IPS-15b (cell line): Measurements from ENCODE around the gene LGR4.

Source experiments
- H3K27me3 ChIP-seq: one replicate; pipeline ENCODE4 v1.6.1; 2013; ENCODE audit warnings: low read length; ENCODE audit not compliant: control insufficient read depth, insufficient read depth
- H3K36me3 ChIP-seq: one replicate; pipeline ENCODE4 v1.6.1; 2013; ENCODE audit warnings: low read length; ENCODE audit not compliant: control insufficient read depth, insufficient read depth
- H3K4me1 ChIP-seq: one replicate; pipeline ENCODE4 v1.6.1; 2013; ENCODE audit warnings: mild to moderate bottlenecking, low read length; ENCODE audit not compliant: control insufficient read depth, insufficient read depth
- H3K4me3 ChIP-seq: one replicate; pipeline ENCODE4 v1.5.1; 2013; ENCODE audit warnings: low read depth, low read length
- H3K9ac ChIP-seq: one replicate; pipeline ENCODE4 v1.6.1; 2013; ENCODE audit warnings: low read depth, mild to moderate bottlenecking, low read length
- H3K9me3 ChIP-seq: one replicate; pipeline ENCODE4 v1.6.1; 2013; ENCODE audit warnings: mild to moderate bottlenecking, low read length; ENCODE audit not compliant: control insufficient read depth, insufficient read depth

Gene LGR4

DNA sequence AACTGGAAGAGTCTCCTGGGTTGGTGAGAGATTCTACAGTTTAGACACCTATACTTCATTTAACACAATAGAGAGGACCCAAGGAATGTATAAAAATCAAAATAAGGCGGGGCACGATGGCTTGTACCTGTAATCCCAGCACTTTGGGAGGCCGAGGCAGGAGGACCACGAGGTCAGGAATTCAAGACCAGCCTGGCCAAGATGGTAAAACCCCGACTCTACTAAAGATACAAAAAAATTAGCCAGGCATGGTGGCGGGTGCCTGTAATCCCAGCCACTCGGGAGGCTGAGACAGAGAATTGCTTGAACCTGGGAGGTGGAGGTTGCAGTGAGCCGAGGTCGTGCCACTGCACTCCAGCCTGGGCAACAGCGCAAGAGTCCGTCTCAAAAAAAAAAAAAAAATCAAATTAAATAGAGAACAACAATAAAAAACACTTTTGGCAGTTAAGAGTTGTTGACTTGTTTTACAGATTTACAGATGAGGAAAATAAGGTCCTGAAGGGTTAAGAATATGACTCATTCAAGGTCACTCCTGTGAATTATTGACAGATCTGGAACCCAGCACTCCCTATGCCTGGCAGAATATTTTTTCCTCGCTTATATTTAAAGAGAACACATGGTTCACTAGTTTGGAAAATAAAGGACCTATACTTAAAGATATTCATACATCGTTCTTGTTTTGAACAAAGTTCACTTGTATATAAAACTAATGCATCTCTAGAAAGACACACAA, 5.2 kb downstream of the LGR4 start:
- Histone ChIP-seq H3K36me3 (no peaks in the 10 kb centered on the region), H3K9me3 (no peaks in the 10 kb centered on the region), H3K27me3 (no peaks in the 10 kb centered on the region), H3K4me1 (peaks cover 21% of the 10 kb centered on the region), H3K9ac (no peak overlapping the region), H3K4me3 (no peak overlapping the region)

- H3K36me3 ChIP-seq, result no peaks in the 10 kb centered on the region
- peaks cover 21% of the 10 kb centered on the region for H3K4me1 ChIP-seq
- no peak overlapping the region for H3K9ac ChIP-seq
- H3K9me3 ChIP-seq, result no peaks in the 10 kb centered on the region
- H3K27me3 ChIP-seq, result no peaks in the 10 kb centered on the region
- H3K4me3 ChIP-seq, result no peak overlapping the region
Observed at GRCh38 chr11:27466363-27466762, 6.2 kb downstream of the LGR4 start.

DNA sequence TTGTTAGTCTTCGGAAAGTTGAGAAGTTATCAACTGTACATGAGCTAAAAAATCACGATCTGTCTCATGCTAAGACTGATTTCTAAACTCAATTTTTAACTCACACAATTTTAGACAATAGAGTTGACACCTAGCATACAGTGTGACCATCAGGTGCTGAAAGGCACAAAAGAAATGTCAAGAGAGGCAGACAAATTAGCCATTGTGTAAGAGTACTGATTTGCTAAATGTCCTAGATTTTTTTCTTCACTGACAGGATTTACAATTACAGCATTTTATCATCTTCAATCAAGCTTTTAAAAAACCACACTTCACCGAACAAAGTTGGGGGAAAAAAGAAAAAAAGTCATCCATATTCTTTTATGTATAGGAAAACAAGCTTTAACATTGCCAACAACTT, 7.0 kb downstream of the LGR4 start:
- no peaks in the 10 kb centered on the region for H3K27me3 ChIP-seq
- no peak overlapping the region for H3K4me3 ChIP-seq
- no peaks in the 10 kb centered on the region for H3K9me3 ChIP-seq
- H3K4me1 ChIP-seq, result peaks cover 23% of the 10 kb centered on the region
- no peak overlapping the region for H3K9ac ChIP-seq
- no peaks in the 10 kb centered on the region for H3K36me3 ChIP-seq

DNA sequence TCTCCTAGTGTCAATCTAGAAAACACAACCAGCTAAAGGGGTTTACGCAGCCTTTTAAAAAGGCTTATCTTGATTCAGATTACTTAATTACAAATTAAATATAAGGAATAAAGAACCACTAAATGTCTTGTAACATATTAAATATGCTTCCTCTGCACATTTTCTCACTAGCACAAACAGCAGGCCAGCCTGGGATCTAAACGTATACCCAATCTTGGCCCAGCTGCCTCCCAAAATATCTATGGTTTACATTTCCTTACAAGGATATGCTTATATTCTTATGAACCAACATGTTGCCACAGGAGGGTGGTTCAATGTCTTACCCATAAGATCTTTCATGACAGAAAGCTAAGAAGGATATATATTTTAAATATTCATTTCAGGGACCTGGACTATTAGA, 7.7 kb downstream of the LGR4 start:
- H3K27me3 ChIP-seq, result no peaks in the 10 kb centered on the region
- no peak overlapping the region for H3K4me3 ChIP-seq
- peaks cover 27% of the 10 kb centered on the region for H3K4me1 ChIP-seq
- no peaks in the 10 kb centered on the region for H3K36me3 ChIP-seq
- H3K9me3 ChIP-seq, result no peaks in the 10 kb centered on the region
- H3K9ac ChIP-seq, result peak overlapping the region; percentile 12

DNA sequence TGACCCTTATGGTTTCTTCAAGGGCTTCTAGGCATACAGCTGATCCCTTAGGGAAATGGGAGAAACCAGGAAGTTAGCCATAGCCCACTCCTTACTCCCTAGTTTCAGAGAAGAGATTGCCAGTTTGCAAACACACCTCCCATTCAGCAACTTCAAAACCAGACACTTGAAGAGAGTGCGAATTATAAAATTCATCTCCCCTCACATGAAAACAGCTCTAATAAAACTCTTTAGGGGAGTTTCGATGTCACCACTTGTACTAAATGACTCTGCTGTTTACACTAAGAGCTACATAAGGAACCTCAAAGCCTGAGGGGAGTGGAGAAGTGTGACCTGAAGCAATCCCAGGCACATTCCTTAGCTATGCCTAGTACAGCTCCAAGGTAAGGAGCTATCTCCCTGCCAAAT, 8.3 kb downstream of the LGR4 start:
- H3K4me1 ChIP-seq, result peaks cover 27% of the 10 kb centered on the region
- H3K9me3 ChIP-seq, result no peaks in the 10 kb centered on the region
- H3K27me3 ChIP-seq, result no peaks in the 10 kb centered on the region
- H3K4me3 ChIP-seq, result no peak overlapping the region
- no peaks in the 10 kb centered on the region for H3K36me3 ChIP-seq
- peak overlapping the region; percentile 12 for H3K9ac ChIP-seq

DNA sequence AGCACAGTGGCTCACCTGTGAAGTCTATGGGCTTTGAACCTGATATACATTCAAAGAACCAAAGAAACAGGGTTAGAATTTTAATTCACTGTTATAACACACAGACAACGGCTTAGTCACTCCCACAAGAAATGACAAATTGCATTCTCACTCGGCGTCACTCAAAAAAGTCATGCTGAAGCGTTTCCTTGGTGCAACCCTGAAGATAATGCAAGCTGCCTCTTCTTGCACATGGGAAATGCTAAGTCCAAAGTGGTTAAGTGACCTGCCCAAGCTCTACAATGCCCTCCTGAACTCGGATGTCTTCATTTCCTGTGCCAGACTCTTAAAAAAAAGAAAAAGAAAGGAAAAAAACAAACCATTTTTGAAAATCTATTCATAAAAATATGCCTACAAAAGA, 10.0 kb downstream of the LGR4 start:
- Histone ChIP-seq H3K9ac (peak overlapping the region; percentile 32), H3K27me3 (no peaks in the 10 kb centered on the region), H3K9me3 (no peaks in the 10 kb centered on the region), H3K4me3 (no peak overlapping the region), H3K36me3 (no peaks in the 10 kb centered on the region), H3K4me1 (peaks cover 24% of the 10 kb centered on the region)

GRCh38 chr11:27460158-27460978, 12.2 kb downstream of the LGR4 start:
- H3K9me3 ChIP-seq, result no peaks in the 10 kb centered on the region
- no peak overlapping the region for H3K4me3 ChIP-seq
- H3K9ac ChIP-seq, result no peak overlapping the region
- H3K4me1 ChIP-seq, result peaks cover 19% of the 10 kb centered on the region
- H3K36me3 ChIP-seq, result no peaks in the 10 kb centered on the region
- H3K27me3 ChIP-seq, result no peaks in the 10 kb centered on the region

DNA sequence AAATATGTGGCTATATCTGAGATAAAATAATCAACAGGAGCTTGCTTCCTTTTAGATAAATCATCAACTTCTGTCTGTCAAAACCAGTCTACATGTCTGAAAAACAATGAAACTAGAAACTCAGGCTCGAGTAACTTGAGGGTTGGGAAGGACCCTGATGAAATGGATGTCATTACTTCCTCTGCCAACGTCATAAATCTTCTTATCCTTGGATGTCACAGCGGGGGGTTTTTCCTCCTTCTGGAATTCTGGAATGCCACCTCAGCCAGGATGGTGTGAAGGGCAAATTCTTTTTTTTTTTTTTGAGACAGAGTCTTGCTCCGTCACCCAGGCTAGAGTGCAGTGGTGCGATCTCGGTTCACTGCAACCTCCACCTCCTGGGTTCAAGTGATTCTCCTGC, 13.4 kb downstream of the LGR4 start:
- H3K4me1 ChIP-seq, result peaks cover 10% of the 10 kb centered on the region
- H3K27me3 ChIP-seq, result no peaks in the 10 kb centered on the region
- no peaks in the 10 kb centered on the region for H3K9me3 ChIP-seq
- no peak overlapping the region for H3K4me3 ChIP-seq
- no peaks in the 10 kb centered on the region for H3K36me3 ChIP-seq
- H3K9ac ChIP-seq, result no peak overlapping the region

GRCh38 chr11:27458182-27458581, 14.4 kb downstream of the LGR4 start:
- peaks cover 9% of the 10 kb centered on the region for H3K4me1 ChIP-seq

GRCh38 chr11:27456795-27457329, 15.7 kb downstream of the LGR4 start:
- Histone ChIP-seq H3K27me3 (no peaks in the 10 kb centered on the region), H3K9ac (no peak overlapping the region), H3K9me3 (no peaks in the 10 kb centered on the region), H3K36me3 (no peaks in the 10 kb centered on the region), H3K4me3 (no peak overlapping the region), H3K4me1 (peaks cover 14% of the 10 kb centered on the region)

More at GRCh38 chr11:27458182-27458581, 14.4 kb downstream of the LGR4 start:
- Histone ChIP-seq H3K9ac (no peak overlapping the region), H3K36me3 (no peaks in the 10 kb centered on the region), H3K4me3 (no peak overlapping the region), H3K27me3 (no peaks in the 10 kb centered on the region), H3K9me3 (no peaks in the 10 kb centered on the region)

DNA sequence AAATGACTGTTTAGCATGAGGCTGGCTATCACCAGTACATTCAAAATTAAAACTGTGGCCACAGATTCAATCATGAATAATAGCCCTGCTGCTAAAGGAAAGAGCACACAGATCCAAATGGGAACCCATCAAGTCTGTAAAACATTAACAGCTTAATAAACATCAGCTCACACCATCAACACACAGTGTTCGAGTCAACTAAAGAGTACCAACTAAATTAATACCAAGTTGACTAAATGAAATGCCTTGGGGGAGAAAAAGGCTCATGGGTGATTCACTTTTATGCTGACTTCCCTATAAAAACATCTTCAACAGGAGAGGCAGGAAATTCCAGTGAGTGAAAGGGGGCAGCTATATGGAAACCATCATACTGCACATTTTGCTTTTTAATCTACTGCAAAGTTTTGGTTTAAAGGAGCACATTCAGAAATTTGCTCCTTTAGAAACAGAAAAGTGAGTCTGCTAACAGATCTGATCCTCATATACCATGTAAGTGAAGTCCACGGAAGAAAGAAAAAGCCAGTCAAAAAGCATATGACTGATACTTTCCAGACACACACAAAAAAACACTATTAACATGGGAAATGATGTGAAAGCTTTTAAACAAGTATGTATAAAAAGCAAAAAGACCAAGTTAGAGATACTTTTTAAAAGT, 16.3 kb downstream of the LGR4 start:
- Histone ChIP-seq H3K27me3 (no peaks in the 10 kb centered on the region), H3K4me1 (peaks cover 20% of the 10 kb centered on the region), H3K9me3 (no peaks in the 10 kb centered on the region), H3K36me3 (no peaks in the 10 kb centered on the region), H3K4me3 (no peak overlapping the region), H3K9ac (no peak overlapping the region)
